GM18499 (cell line): Measurements from ENCODE around the gene DYNC1I2.

Experiments
- ATAC-seq: cut with Tn5 transposase; IDR thresholded peaks from one replicate; pipeline ENCODE4 v1.9.1; 2021; ENCODE audit warnings: moderate number of reproducible peaks; ENCODE audit not compliant: insufficient read depth, unreplicated experiment

Gene DYNC1I2

GRCh38 chr2:171687287-171688128 lies at the start of gene DYNC1I2:
DYNC1I2 (plus strand) TSS chr2:171687469; CDS start chr2:171690156, 2,687 bp downstream.
- ATAC-seq, result peak; percentile 74

GRCh38 chr2:171651667-171652415 lies 35.4 kb upstream of the DYNC1I2 start:
- ATAC-seq, result no peak

GRCh38 chr2:171652416-171652785 lies 34.9 kb upstream of the DYNC1I2 start:
- ATAC-seq, result no peak

GRCh38 chr2:171655586-171655985 lies 31.7 kb upstream of the DYNC1I2 start:
- no peak for ATAC-seq

DNA sequence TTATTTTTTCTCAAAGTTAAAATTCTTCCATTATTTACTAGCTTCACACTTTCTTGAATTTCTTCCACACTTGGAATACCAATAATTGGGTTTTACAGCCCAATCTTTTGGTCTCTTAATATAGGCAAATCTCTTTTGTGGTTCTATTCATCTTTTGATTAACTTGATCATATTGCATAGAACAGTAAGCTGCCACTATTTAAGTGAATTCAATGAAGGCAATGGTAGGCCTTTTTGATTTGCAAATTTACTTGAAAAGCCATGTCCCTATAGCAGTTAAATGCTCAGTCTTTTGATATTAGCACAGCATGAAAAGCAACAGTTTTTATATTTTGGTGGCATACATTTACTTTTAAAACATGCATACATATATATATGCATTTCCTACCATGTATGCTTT lies 20.2 kb upstream of the DYNC1I2 start:
- no peak for ATAC-seq

DNA sequence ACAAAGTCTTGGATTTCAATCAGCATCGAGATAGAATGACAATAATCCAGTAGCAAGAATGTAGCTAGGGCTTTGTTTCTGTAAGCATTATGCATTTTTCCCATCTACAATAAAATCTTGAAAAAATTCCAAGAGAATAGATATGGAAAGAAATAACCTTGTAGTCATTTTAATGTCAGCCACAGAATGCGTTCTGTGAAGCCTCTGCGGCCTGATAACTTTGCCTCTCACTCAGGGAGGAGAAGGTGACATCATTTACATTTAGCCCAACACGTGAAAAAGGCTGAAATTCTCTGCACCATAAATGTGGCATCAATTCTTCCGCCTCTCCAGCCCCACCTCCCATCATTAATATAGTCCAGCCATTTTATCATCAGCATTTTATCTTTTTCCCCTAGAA lies 19.1 kb upstream of the DYNC1I2 start:
- ATAC-seq, result no peak

DNA sequence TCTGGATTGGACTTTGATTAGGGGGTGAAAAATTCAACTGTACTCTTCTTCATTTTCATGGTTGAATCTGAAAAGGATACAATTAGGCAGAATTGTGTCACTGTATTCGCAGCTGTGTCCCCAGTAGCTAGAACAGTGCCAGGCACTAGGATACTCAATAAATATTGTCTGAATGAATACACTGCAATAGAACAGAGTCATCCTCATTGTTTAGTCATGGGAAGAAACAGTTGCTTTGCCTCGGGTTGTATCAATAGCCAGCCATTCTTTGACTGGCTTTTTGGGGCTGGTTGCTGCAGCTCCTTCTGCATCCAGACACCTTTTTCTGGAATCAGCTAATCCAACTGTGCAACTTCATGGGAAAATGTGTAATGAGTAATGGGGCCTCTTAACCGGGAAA lies 18.1 kb upstream of the DYNC1I2 start:
- no peak for ATAC-seq

- no peak for ATAC-seq
Observed at GRCh38 chr2:171670655-171671054, 16.6 kb upstream of the DYNC1I2 start.

DNA sequence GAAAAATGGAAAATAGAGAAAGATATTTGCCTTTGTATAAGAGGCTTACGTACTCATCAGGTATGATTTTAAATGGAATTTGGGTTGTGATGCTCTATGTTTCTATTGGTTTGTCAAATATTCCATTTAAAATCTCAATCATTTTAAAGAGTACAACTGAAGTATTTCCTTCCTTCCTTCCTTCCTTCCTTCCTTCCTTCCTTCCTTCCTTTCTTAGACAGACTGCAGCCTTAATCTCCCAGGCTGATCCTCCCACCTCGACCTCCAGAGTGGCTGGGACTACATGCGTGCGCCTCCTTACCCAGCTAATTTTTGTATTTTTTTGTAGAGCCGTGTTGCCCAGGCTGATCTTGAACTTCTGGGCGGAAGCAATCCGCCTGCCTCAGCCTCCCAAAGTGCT lies 15.4 kb upstream of the DYNC1I2 start:
- ATAC-seq, result no peak

GRCh38 chr2:171673905-171674304 lies 13.4 kb upstream of the DYNC1I2 start:
- ATAC-seq, result no peak

- no peak for ATAC-seq
Observed at GRCh38 chr2:171675810-171676345, 11.4 kb upstream of the DYNC1I2 start.

GRCh38 chr2:171678619-171679018 lies 8.7 kb upstream of the DYNC1I2 start:
- ATAC-seq, result no peak

DNA sequence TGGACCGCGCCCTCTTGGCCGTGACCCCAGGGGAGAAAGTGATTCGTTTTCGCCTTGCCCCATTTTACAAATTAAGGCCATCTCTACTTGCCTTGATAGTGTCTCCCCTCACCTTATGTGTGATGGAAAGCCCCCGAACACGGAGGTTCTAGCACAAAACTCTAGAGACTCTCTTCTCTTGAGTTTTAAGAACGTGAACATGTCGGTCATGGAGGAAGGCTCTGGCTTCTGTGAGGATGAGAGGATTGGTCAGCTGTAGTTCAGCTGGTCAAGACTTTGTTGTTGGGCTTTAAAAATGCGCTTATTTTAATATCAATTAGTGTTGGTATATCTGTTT lies 828 bp downstream of the DYNC1I2 start:
- ATAC-seq, result no peak

DNA sequence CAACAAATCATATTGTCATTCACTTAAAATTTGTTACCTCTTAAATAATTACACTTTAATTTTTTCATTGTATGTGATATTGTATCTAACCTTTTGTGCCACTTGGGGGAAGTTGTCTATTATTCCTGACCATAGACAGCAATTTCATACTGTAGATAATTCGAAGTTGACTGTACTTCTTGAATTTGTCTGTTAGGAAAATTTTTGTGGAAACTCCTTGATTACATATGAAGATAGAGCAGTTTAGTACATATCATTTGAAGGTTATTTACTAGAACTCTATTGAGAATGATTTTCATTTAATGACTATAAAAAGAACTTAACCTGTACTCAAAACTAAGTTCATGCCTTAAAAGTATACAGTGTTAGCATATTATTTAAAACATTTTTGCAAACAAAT lies 5.1 kb downstream of the DYNC1I2 start:
- no peak for ATAC-seq

DNA sequence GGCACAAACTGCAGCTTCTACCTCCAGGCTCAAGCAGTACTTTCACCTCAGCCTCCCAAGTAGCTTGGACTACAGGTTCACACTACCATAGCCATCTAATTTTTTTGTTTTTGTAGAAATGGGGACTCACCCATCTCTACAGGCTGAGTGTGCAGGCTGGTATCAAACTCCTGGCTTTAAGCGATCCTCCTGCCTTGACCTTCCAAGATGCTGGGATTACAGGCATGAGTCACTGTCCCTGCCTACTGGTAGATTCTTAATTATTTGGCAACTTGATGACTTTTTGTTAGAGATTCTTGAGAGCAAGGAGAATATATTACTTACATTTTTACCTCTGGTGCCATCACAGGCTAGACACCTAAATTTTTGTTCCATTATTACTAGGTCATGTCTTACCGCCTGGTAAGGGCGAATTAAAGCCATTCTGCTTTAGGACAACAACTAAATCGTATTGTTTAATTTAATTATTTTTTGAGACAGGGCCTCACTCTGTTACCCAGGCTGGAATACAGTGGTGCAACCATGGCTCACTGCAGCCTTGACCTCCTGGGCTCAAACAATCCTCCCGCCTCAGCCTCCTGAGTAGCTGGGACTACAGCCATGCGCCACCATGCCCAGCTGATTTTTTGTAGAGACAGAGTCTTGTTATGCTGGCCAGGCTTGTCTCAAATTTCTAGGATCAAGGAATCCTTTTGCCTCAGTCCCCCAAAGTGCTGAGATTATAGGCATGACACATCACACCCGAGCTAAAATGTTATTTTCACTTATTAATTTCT lies 15.7 kb downstream of the DYNC1I2 start:
- ATAC-seq, result no peak

- ATAC-seq, result no peak
Observed at GRCh38 chr2:171703574-171704347, 16.5 kb downstream of the DYNC1I2 start.

- ATAC-seq, result no peak
Observed at GRCh38 chr2:171706152-171706803, 19.0 kb downstream of the DYNC1I2 start.

DNA sequence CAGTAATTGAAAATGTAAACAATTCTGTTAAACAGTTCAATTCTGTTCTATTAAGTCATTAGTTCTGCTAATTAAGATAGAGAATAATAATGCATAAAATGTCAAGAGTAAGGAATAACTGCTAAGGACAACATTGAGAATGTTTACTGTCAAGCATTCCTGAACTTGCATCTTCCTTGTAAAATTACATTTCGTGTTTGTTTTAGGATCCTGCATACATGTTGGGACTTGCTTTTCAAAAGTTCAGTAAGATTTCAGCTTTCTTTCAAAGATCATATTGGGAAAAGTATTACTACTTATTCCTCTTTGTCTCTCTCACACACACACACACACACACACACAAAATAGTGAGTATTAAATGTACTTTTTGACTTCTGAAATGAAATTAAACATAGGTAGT lies 20.5 kb downstream of the DYNC1I2 start:
- ATAC-seq, result no peak

DNA sequence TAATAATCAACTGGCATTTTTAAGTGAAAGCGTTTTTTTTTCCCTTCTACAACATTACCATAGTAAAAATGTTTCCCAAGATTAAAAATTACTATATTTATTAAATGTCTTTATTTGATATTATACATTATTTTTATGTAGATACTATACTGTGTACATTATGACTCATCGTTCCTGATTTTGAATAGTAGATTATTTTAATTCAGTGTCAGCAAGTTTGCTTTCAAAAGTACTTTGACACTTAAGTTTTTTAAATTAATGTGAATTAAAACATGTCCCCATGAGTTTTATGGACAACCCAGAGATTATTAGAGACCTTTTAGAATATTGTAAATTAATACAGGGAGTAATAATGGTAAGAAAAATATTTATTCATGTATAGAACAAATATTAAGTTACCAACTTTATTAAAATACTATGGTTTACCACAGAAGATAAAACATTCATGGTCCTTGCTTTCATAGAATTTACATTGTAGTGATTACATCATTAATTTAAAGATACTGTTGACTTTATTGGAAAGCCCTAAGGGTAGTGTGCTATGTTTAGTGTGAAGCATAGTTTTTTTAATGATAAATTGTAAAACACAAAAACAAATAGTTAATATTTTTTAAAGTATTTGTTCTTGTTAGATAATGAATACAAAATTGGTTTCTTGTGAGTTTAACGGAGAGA lies 21.9 kb downstream of the DYNC1I2 start:
- ATAC-seq, result no peak
